Measurements from ENCODE around the gene RSBN1L. TPM values are rescaled to one million over a fixed set of nuclear protein-coding genes. Genes with fewer than 3 reads are reported as not detected.
"Not testable (repeated sequence)": the region's sequence is repeated elsewhere in the genome, so short reads cannot be mapped to it uniquely, and the experiment has no call there.

RSBN1L gene
- polyA plus RNA-seq (ENCODE audit: insufficient read length in 4 of 4) = 10 to 100 TPM; 30.2 to 34.7 (median 33.4) TPM

- DNase-seq (ENCODE audit: low read depth in 4 of 4, low spot score in 3 of 4) = peak; percentile 91 to 96 (median 95)
Observed at GRCh38 chr7:77696057-77696642, at the start of gene RSBN1L. RSBN1L (plus strand) TSS chr7:77696459; CDS start chr7:77696470, 11 bp downstream.

- no peak for DNase-seq (ENCODE audit: low read depth in 4 of 4, low spot score in 3 of 4)
Observed at GRCh38 chr7:77648742-77649338, 47.4 kb upstream of the RSBN1L start.

DNA sequence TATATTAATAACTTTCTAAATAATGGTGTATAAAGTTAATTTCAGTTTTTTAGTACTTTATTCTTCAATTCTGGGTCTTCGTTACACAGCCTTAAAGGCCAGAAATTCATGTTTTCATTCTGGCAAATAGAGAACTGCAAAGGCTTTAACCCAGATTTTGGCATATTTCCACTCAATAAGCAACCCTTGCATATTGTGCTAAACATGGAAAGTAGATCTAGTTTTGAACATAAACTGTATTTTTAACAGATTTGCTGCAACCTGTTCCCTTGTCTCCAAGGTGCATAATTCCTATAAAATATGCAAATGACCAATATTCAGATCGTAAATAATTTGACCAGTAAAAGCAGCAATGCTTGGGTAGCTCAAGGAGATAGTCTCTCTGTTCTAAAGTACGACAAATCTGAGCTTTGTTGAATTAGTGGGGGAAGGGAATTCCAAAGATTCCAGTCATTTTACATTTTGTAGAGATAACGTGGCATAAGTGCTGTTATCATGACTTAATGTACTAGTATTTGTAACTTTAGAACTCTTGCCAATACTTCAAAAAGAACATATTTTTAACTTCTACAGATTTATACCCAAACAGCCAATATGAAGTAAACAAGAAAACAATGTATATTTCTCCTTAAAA, 46.4 kb upstream of the RSBN1L start:
- no peak for DNase-seq (ENCODE audit: low read depth in 4 of 4, low spot score in 3 of 4)

- DNase-seq (ENCODE audit: low read depth in 4 of 4, low spot score in 3 of 4) = no peak
Observed at GRCh38 chr7:77651575-77652162, 44.6 kb upstream of the RSBN1L start.

GRCh38 chr7:77652826-77653225, 43.4 kb upstream of the RSBN1L start:
- DNase-seq (ENCODE audit: low read depth in 4 of 4, low spot score in 3 of 4) = not testable (repeated sequence)

DNA sequence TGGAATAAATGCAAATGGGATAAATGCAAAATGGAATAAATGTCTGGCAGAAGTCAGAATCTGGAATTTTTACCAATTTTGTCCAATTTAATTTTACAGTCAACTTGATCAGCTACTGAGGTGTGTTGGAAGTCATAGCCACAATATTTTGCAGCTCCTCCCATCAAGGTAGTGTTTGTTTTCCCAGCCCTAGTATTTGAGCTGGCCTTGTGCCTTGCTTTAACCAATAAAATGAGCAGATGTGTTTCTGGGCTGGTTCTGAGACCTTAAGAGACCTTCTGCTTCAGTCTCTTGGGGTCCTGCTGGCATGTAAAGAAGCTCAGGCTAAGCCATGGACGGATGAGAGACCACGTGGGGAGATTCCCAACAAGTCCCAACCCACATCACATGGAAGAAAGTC, 42.7 kb upstream of the RSBN1L start:
- DNase-seq (ENCODE audit: low read depth in 4 of 4, low spot score in 3 of 4) = no peak

- DNase-seq (ENCODE audit: low read depth in 4 of 4, low spot score in 3 of 4) = no peak
Observed at GRCh38 chr7:77655356-77655755, 40.9 kb upstream of the RSBN1L start.

- DNase-seq (ENCODE audit: low read depth in 4 of 4, low spot score in 3 of 4) = no peak
Observed at GRCh38 chr7:77655836-77656455, 40.3 kb upstream of the RSBN1L start.

DNA sequence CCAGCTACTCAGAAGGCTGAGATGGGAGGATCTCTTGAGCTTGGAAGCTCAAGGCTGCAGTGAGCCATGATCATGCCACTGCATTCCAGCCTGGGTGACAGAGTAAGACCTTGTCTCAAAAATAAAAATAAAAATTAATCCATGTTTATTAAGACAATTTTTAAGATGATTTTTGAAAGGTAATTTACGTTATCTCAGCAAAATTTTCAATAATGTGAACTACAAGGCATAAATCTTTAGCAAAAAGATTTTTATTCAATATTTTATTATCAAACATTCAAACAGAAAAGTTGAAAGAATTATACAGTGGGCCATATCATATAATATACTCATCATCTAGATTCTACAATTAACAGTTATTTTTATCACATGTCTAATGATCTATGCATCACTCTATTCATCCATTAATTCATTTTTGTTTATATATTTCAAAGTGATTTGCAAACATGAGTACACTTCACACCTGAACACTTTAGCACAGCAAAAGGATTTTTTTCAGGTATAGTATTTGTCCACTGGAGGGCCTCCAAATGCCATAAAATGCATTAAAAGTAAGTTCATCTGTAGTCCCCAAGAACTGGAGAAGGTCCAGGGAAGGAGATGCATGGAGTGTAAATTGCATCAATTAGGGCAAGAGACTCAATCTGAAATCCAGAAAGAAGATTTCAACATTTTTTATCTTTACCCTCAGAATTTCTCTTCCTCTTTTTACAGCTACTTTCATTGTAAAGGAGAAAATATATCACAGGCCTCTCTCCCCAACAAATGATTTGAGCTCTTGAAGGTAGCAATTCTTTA, 38.6 kb upstream of the RSBN1L start:
- peak in 1 of 4 donors; percentile 27 for DNase-seq (ENCODE audit: low read depth in 4 of 4, low spot score in 3 of 4)

DNA sequence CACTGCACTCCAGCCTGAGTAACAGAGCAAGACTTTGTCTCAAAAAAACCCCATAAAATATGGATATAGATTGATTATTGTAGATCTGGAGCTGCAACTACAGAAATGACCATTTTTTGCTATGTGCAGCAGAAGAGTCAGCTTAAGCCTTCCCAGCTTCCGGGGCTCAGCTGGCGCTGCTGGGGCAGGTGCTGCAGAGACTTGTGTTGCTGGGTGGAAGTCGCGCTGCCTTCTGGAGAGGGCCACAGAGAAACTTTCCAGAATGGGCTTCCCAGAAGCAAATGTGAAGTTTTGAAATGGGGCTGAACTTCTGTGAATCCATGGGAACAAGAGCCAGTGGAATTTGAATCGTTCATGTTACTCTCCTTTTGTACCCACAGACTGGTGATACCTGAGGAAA, 37.3 kb upstream of the RSBN1L start:
- DNase-seq (ENCODE audit: low read depth in 4 of 4, low spot score in 3 of 4) = no peak

DNA sequence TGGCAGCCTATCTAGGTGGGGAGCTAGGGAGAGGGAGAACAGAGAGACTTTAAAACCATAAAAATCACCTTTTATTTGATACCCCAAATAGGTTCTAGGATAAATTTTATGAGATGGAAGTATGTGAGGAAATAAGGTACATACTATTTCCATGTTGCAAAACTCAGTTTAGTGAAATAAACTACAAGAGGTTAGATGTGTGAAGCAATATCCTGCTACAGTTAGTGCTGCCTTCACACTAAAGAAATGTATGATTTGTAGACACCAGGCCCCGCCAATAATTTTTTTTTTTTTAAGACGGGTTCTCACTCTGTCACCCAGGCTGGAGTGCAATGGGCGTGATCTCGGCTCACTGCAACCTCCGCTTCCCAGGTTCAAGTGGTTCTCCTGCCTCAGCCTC, 34.4 kb upstream of the RSBN1L start:
- DNase-seq (ENCODE audit: low read depth in 4 of 4, low spot score in 3 of 4) = no peak

GRCh38 chr7:77662869-77663268, 33.4 kb upstream of the RSBN1L start:
- no peak for DNase-seq (ENCODE audit: low read depth in 4 of 4, low spot score in 3 of 4)

- no peak for DNase-seq (ENCODE audit: low read depth in 4 of 4, low spot score in 3 of 4)
Observed at GRCh38 chr7:77664715-77665114, 31.5 kb upstream of the RSBN1L start.

GRCh38 chr7:77665161-77665560, 31.1 kb upstream of the RSBN1L start:
- no peak for DNase-seq (ENCODE audit: low read depth in 4 of 4, low spot score in 3 of 4)

DNA sequence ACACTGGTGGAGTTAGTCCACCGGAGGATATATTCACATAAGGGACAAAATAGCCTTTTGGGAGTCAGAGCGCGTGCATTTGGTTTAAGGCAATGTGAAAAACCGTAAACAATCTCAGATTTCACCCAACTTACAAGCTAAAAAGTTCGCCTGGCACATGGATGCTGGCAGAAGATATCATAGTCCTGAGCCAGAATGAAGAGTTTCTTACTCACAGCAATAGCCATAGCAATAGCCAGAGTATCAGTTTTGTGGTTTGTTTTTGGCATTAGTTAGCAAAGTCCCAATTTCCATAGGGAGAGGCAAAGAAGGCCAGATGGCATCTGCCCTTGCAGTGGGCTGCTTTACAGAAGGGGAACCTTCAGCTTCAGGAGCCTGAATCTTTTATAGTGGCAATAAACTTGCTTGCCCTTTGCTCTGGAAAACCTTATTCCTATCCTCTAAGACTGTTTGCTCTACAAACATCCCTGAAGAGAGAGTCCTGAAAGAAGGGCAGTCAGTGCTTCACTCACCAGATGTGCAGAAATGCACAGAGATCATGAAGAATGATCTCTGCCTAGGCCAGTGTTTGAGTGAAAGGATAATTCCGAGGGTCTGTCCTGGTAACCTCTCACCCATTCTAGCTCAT, 28.7 kb upstream of the RSBN1L start:
- DNase-seq (ENCODE audit: low read depth in 4 of 4, low spot score in 3 of 4) = no peak

DNA sequence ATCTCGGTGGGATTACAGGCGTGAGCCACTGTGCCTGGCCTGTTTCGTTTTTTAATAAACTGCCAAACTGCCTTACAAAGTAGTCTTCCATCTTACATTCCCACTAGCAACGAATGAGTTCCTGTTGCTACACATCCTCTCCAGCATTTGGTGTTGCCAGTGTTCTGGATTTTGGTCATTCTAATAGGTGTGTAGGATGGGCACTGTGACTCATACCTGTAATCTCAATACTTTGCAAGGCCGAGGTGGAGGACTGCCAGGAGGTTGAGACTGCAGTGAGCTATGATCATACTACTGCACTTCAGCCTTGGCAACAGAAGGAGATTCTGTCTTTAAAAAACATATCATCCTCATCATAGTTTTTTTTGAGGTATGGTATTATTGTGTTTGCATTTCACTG, 21.4 kb upstream of the RSBN1L start:
- DNase-seq (ENCODE audit: low read depth in 4 of 4, low spot score in 3 of 4) = no peak

- no peak for DNase-seq (ENCODE audit: low read depth in 4 of 4, low spot score in 3 of 4)
Observed at GRCh38 chr7:77679608-77680007, 16.7 kb upstream of the RSBN1L start.

DNA sequence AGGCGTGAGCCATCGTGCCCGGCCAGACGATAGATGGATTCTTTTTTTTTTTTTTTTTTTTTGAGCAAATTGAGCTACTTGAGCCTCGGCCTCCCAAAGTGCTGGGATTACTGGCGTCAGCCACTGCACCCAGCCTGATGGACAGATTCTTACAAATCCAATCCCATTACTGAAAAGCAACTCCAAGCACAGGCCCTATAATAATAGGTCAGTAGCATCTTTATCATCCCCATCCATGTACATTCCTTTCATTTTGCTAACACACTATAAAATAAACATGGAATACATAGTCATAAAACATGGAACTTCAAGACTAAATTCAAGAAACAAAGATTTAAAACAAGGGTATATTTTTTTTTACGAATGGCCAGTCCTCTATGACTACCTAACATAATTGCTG, 16.0 kb upstream of the RSBN1L start:
- DNase-seq (ENCODE audit: low read depth in 4 of 4, low spot score in 3 of 4) = no peak

GRCh38 chr7:77684030-77684429, 12.2 kb upstream of the RSBN1L start:
- no peak for DNase-seq (ENCODE audit: low read depth in 4 of 4, low spot score in 3 of 4)

DNA sequence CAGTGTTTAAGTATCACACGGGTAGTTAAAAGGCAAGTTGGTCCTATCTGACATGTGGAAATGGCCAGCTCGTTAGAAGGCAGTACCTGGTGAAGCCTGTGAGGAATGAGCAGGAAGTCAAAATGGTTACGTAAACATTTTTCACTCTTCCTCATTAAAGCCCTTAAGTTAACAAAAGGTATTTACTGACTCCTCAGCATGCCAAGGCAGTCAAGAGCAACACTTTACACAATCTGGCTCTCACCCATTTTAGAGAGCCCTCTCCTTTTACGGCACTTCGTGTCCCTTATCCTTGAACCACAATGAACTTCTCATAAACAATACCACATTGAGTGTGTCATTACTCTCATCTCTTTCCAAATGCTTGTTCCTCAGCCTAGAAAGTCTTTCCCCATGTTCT, 11.0 kb upstream of the RSBN1L start:
- DNase-seq (ENCODE audit: low read depth in 4 of 4, low spot score in 3 of 4) = no peak

Data from left renal pelvis (tissue), 4 donors.